NCI-H748 (cell line): Measurements from ENCODE around the gene SNAP47.

Source experiments
- DNase-seq: peaks from one replicate; lab custom pipeline; 2025; ENCODE audit not compliant: unreplicated experiment; lab: John Stamatoyannopoulos, UW

Gene SNAP47

GRCh38 chr1:227767401-227768124 lies 32.3 kb downstream of the SNAP47 start:
- DNase-seq: no peak

DNA sequence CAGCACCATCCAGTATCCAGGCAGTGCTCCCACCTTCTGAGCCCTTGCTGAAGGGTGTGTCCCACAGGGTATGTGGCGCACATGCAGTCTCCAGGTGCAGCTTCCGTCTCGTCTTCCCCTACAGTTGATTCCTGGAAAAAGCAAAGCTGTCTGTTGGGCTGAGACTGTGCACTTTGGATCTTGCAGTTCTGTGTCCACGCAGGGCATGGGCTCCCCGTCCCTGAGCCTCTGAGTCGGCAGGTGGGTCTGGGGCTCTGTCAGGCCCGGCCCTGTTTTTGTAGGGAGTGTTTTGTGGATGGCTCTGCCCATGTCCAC lies 32.8 kb downstream of the SNAP47 start:
- no peak for DNase-seq

- DNase-seq: no peak
These were observed 33.4 kb downstream of the SNAP47 start for GRCh38 chr1:227768640-227769039.

- no peak for DNase-seq
These were observed 34.1 kb downstream of the SNAP47 start for GRCh38 chr1:227769047-227769935.

GRCh38 chr1:227769936-227770494 lies 34.8 kb downstream of the SNAP47 start:
- no peak for DNase-seq

DNA sequence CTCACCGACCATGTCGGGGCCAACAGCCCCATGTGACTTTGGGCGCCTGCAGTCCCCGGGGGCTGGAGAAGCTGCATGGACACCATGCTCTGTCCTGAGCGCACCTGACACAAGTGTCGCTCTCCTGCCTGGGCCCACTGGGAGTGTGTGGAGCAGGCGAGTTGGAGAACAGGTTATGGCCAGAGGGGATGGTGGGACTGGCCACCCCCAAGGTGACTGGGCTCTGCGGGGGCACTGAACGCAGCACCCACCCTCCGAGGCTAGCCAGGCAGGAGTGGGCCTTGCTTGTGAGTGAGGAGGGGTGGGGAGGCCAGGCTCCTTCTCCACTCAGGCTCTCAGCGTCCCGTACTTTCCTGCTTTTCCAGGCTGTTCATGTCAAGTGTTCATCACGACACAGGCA lies 35.6 kb downstream of the SNAP47 start:
- DNase-seq: no peak

- DNase-seq: no peak
These were observed 36.1 kb downstream of the SNAP47 start for GRCh38 chr1:227771326-227771725.

DNA sequence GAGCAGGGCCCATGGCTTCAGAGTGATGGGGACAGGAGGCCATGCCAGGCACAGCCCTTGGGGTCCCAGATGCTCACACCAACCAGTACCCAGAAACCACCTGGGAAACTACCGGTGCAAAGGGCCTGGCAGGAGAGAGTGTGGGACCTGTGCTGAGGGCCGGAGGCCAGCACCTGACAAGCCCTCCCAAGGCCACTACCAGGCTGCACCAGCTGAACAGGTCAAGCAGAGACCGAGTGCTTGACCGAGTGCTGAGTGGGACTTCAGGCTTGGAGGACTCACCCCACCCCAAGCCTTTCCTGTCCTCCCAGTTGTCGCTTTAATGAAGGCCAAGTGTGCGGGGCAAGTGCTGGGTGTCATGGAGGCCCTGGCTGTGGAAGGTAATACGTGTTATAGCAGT lies 36.5 kb downstream of the SNAP47 start:
- no peak for DNase-seq

DNA sequence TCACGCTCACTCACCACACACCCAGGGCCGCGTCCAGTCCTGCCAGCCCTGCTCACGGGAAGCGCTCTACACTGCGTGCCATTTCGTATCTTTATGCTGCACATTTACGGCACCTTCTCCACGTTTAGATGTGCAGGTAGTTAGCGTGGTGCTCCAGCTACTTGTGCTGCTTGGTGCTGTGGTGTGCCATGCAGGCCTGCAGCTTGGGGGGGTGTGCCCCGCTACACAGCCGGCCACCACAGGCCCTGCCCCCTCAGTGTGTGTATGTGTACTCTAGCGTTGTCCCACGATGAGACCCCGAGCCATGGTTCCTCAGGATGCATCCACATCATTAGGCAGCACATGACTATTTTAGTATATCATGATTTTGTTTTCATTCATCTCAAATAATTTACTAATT lies 38.3 kb downstream of the SNAP47 start:
- DNase-seq: no peak

DNA sequence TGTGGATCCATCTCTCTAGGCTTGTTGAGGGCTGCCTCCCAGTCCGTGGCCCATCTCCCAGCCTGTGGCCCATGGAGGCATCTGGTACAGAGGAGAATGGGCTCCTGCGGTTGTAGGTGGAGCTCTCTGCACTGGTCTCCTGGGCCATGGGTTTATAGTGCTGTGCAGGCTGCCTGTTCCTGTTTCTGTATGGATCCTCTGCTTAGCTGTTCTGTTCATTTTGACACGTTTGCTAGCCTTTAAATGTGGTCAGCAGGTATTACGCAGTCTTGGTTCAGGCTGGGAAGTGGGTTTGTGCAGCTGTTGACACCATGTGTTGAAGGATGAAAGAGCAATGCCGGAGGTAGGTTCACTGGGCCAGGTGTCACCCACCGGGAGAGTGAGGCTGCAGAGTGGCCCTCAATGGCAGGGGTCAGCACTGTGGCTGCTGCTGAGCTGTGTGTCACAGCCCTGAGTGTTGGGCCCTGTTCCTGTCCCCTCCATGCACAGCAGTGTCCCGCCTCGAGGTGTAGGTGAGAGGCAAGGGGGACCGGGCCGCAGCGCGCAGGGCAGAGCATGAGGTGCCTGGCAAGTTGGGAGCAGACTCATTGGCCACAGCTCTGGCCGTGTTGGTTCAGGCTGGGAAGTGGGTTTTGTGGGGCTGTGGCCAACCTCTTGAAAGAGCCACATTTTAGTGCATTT lies 39.0 kb downstream of the SNAP47 start:
- no peak for DNase-seq

DNA sequence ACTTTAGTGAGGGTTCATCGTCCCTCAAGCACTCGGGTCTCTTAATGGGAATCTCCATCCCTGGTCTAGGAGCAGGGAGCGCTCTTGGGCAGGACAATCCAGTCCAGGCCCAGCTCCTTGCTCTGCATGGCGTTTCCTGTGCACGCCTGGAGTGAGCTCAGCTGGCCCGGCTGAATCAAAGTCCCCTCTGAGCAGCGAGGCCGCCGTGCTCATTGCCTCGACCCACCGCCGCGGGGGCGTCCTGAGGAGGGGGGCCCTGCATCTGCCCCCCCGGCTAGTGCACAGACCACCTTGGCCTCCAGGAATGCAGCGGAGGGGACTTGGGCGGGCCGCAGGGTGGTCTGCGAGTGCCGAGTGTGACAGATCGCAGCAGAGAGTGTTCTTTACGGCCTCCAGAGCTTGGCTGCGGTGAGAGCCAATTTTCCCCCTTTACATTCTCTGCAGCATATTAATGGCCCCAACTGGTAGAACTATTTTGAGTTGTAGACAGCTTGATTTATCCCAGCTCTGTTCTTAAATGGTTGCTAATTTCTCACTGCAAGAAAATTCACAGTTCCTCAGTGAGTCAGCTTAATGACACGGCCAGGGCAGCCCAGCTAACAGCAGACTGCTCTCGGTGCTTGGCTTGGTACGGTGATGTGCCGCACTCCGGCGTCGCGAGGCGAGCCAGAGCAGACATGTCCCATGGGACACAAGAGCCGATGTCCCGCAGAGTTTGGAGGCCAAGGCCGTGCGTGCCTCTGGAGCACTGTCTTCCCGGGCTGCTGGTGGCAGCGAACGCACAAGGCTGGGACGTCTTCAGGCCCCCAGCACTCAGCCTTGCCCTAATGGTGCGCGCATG lies 39.8 kb downstream of the SNAP47 start:
- no peak for DNase-seq

DNA sequence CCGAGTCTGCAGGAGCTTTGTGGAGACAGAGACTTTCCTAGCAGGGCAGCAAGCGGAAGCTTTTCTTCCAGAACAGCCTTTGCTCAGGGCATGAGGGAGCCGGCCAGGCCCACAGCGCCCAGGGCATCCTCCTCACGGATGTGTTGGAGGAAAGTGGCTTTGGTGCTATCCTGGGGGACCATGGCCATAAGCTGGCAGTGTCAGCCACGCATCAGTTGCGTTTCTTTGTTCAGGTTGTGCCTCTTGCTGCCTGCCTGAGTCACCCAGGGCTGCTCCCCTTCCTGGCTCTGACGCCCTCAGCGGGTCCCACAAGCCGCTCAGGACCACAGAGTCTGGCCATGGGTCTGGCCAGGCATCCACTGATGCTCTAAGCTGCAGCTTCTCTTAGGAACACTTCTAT lies 40.6 kb downstream of the SNAP47 start:
- no peak for DNase-seq

GRCh38 chr1:227776331-227776771 lies 41.1 kb downstream of the SNAP47 start:
- DNase-seq: no peak

DNA sequence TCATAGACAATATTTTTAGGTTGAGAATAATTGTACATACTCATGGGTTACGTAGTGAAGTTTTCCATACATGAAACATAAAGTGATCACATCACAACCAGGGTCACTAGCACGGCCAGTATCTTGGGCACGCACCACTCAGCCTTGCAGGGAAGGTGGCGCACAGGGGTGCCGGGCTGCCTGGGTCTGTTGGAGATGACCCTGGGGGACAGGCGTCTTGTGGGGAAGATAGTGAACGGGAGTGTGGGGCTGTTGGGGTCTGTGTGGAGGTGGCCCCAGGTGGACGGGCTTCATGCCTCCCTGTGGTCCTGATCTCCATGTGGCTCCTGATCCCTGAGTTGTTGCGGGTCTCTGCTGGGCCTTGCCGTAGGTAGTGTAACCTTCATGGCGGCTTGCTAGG lies 41.9 kb downstream of the SNAP47 start:
- DNase-seq: no peak

DNA sequence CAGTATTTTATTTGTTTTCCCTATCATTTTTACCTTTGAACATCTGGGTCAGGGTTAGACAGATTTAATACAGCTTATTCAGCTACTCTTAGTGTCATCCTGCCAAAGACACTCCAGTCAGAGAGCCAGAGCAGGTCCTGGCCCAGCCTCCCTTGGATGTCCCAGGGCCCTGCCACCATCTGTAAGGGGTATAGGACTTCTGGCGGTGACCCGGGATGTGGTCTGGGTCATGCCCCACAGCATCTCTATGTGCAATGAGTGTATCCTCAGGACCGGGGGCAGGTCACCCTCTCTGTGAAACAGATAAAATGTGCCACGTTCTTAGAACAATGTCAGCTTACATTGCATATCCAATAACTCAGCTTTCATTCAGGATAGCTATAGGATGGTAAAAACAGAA lies 42.4 kb downstream of the SNAP47 start:
- DNase-seq: no peak

- no peak for DNase-seq
These were observed 43.2 kb downstream of the SNAP47 start for GRCh38 chr1:227778401-227778947.

DNA sequence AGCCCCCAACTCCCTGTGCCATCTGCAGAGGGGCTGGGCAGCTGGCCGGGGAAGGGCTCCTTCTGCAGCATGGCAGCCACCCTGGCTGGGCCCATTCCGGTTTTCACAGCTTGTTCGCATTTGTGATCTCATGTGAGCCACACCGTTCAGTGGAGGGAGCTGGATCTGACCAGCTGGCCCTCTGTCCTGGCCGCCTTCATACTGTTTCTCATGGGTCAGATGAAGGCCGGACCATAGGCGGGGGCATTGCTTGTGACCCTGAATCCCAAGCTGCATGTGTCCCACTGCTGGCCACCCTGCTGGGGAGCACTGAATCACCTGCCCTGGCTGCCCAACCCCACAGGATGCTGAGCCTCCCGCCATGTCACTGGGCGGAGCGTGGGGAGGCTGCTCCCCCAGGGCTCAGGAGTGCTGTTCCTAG lies 43.8 kb downstream of the SNAP47 start:
- DNase-seq: no peak

DNA sequence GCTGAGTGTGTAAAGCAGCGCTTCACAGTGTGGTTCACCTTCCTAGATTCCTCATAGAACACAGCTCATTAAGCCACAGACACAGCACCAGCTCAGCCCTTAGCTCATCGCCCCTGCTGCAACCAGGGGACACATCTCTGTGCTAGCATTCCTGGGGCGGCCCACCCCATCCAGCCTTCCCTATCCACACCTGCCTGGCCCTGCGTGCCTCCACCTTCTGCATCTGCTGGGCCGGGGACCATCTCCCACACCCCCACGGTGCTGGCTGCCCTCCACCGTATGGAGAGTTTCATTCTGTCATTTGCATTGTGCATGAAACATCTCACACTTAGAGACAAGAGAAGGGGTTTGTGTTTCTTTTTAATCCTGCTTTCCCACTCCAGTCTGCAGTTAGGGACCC lies 44.5 kb downstream of the SNAP47 start:
- no peak for DNase-seq

GRCh38 chr1:227780101-227781044 lies 45.1 kb downstream of the SNAP47 start:
- no peak for DNase-seq
